ENCODE data around the gene RFESD.

The RFESD gene

DNA sequence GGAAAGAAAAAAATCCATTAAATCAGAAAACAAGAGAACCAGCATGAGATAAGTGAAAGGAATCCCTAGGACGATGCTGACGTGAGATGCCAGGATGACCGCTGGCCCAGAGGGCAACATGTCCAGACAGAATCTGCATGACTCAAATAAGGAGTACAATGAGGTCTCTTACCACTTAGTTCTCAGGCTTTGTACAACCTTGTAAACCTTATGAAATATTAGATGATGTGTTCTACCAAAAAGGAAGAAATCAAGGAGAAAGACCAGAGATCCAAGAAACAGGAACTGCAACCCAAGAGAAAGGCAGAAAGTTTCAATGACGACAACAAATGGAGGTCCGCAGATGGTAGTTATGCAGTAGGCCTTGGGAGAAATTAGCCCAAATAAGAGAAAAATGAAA lies 29.5 kb upstream of the RFESD start:
- WGBS, 2 experiments, result 78 to 81% methylated on average over 5 of the region's 5 CpGs
- Histone ChIP-seq H3K4me3 (ENCODE audit: insufficient read depth, low read depth, low read length) (no peak overlapping the region), H3K27ac (ENCODE audit: insufficient read depth, low read depth, low read length, poor library complexity, severe bottlenecking) (no peak overlapping the region), H3K9me3 (ENCODE audit: control insufficient read depth, low read length) (no peaks in the 10 kb centered on the region), H3K4me1 (ENCODE audit: control insufficient read depth, insufficient read depth, low read length) (no peaks in the 10 kb centered on the region), H3K36me3 (ENCODE audit: control insufficient read depth, insufficient read depth, low read length) (no peaks in the 10 kb centered on the region), H3K27me3 (ENCODE audit: control insufficient read depth, insufficient read depth, low read length, poor library complexity, severe bottlenecking) (peaks cover 51% of the 10 kb centered on the region)

DNA sequence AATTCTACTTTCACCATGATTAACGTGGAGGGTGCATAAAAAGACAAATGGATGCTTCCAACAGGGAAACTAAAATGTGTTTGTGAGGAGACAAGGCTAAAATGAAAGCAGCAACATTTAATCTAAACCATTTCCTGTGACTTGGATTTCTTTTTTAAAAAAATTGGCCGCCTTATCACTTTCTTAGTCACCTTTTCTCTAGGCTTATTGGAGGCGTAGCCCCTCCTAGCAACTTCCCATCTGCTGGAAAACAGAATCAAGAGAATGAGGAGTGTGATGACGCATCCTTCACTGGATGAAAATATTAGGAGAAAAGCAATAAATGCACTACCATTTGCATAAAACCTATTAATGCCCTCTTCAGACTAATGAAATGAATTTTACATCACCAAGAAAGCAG lies 27.5 kb upstream of the RFESD start:
- Histone ChIP-seq H3K4me3 (ENCODE audit: insufficient read depth, low read depth, low read length) (no peak overlapping the region), H3K27me3 (ENCODE audit: control insufficient read depth, insufficient read depth, low read length, poor library complexity, severe bottlenecking) (peaks cover 70% of the 10 kb centered on the region), H3K36me3 (ENCODE audit: control insufficient read depth, insufficient read depth, low read length) (no peaks in the 10 kb centered on the region), H3K27ac (ENCODE audit: insufficient read depth, low read depth, low read length, poor library complexity, severe bottlenecking) (no peak overlapping the region), H3K9me3 (ENCODE audit: control insufficient read depth, low read length) (no peaks in the 10 kb centered on the region), H3K4me1 (ENCODE audit: control insufficient read depth, insufficient read depth, low read length) (no peaks in the 10 kb centered on the region)
- 82 to 86% methylated on average over 4 of the region's 4 CpGs for WGBS, 2 experiments

DNA sequence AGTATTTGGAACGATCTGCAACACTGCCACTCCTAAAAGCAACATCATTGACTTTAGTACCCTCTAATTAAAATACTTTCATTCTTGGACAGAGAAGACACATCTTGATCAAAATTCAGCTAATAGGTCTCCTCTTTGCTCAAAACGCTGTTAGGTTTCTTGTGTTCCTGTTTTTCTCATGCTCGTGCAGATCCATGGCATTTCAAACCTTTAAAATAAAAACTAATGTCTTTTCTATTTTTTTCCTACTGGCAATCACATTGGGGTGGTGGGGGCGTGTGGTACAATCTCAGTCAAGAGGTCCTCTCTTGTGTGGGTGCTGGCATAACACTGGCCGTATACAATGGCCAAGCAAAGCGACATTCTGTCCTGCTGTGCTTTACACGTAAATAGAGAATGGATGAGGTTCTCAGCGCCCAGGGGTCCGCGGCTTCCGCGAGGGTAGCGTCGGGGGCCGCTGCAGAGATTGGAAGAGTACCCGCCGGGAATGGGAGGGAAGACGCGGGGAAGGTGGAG lies 27.0 kb upstream of the RFESD start:
- Histone ChIP-seq H3K27me3 (ENCODE audit: control insufficient read depth, insufficient read depth, low read length, poor library complexity, severe bottlenecking) (peaks cover 71% of the 10 kb centered on the region), H3K27ac (ENCODE audit: insufficient read depth, low read depth, low read length, poor library complexity, severe bottlenecking) (no peak overlapping the region), H3K36me3 (ENCODE audit: control insufficient read depth, insufficient read depth, low read length) (no peaks in the 10 kb centered on the region), H3K4me3 (ENCODE audit: insufficient read depth, low read depth, low read length) (no peak overlapping the region), H3K9me3 (ENCODE audit: control insufficient read depth, low read length) (no peaks in the 10 kb centered on the region), H3K4me1 (ENCODE audit: control insufficient read depth, insufficient read depth, low read length) (no peaks in the 10 kb centered on the region)
- WGBS, 2 experiments, result 9 to 12% methylated on average over 19 of the region's 19 CpGs

DNA sequence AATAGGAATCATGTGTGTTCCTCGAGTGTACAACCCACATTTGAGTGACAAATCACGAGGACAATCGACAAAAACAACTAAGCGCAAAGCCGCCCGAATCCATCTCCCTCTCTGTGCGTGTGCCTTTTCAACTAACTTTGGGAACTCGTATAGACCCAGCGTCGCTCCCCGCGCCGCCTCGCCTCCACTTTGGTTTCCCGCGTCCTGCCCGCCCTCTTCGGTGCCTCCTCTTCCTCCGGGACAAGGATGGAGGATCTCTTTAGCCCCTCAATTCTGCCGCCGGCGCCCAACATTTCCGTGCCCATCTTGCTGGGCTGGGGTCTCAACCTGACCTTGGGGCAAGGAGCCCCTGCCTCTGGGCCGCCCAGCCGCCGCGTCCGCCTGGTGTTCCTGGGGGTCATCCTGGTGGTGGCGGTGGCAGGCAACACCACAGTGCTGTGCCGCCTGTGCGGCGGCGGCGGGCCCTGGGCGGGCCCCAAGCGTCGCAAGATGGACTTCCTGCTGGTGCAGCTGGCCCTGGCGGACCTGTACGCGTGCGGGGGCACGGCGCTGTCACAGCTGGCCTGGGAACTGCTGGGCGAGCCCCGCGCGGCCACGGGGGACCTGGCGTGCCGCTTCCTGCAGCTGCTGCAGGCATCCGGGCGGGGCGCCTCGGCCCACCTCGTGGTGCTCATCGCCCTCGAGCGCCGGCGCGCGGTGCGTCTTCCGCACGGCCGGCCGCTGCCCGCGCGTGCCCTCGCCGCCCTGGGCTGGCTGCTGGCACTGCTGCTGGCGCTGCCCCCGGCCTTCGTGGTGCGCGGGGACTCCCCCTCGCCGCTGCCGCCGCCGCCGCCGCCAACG lies 26.3 kb upstream of the RFESD start, which contains the start of gene GPR150:
GPR150 (plus strand) TSS at position 58 of the 840 bp plus-strand sequence; CDS start at position 247, 189 bp downstream.
- H3K4me1 ChIP-seq (ENCODE audit: control insufficient read depth, insufficient read depth, low read length), result no peaks in the 10 kb centered on the region
- no peak within 1 kb of the TSS for H3K27ac ChIP-seq (ENCODE audit: insufficient read depth, low read depth, low read length, poor library complexity, severe bottlenecking)
- peak within 1 kb of the TSS; percentile 46 for H3K4me3 ChIP-seq (ENCODE audit: insufficient read depth, low read depth, low read length)
- no peaks in the 10 kb centered on the region for H3K9me3 ChIP-seq (ENCODE audit: control insufficient read depth, low read length)
- H3K36me3 ChIP-seq (ENCODE audit: control insufficient read depth, insufficient read depth, low read length), result no peaks in the 10 kb centered on the region
- peaks cover 71% of the 10 kb centered on the region for H3K27me3 ChIP-seq (ENCODE audit: control insufficient read depth, insufficient read depth, low read length, poor library complexity, severe bottlenecking)
- 1 to 2% methylated on average over 85 of the region's 85 CpGs for WGBS, 2 experiments

DNA sequence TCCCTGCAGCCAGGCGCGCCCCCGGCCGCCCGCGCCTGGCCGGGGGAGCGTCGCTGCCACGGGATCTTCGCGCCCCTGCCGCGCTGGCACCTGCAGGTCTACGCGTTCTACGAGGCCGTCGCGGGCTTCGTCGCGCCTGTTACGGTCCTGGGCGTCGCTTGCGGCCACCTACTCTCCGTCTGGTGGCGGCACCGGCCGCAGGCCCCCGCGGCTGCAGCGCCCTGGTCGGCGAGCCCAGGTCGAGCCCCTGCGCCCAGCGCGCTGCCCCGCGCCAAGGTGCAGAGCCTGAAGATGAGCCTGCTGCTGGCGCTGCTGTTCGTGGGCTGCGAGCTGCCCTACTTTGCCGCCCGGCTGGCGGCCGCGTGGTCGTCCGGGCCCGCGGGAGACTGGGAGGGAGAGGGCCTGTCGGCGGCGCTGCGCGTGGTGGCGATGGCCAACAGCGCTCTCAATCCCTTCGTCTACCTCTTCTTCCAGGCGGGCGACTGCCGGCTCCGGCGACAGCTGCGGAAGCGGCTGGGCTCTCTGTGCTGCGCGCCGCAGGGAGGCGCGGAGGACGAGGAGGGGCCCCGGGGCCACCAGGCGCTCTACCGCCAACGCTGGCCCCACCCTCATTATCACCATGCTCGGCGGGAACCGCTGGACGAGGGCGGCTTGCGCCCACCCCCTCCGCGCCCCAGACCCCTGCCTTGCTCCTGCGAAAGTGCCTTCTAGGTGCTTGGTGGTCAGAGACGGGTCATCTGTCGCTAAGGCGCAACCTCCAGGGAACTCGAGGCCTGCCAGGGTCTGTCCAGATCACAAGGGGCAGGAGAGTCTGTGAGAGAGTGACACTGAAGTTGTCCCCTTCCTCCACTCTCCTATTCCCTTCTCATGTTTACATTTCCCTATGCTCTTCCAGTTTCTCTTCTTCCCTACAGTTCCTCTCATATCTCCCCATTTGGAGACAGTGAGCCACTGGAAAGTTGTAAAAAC lies 25.4 kb upstream of the RFESD start:
- Histone ChIP-seq H3K36me3 (ENCODE audit: control insufficient read depth, insufficient read depth, low read length) (no peaks in the 10 kb centered on the region), H3K4me3 (ENCODE audit: insufficient read depth, low read depth, low read length) (peak overlapping the region; percentile 46), H3K27ac (ENCODE audit: insufficient read depth, low read depth, low read length, poor library complexity, severe bottlenecking) (no peak overlapping the region), H3K4me1 (ENCODE audit: control insufficient read depth, insufficient read depth, low read length) (no peaks in the 10 kb centered on the region), H3K9me3 (ENCODE audit: control insufficient read depth, low read length) (no peaks in the 10 kb centered on the region), H3K27me3 (ENCODE audit: control insufficient read depth, insufficient read depth, low read length, poor library complexity, severe bottlenecking) (peaks cover 71% of the 10 kb centered on the region)
- WGBS, 2 experiments, result 1% methylated on average over 92 of the region's 92 CpGs

DNA sequence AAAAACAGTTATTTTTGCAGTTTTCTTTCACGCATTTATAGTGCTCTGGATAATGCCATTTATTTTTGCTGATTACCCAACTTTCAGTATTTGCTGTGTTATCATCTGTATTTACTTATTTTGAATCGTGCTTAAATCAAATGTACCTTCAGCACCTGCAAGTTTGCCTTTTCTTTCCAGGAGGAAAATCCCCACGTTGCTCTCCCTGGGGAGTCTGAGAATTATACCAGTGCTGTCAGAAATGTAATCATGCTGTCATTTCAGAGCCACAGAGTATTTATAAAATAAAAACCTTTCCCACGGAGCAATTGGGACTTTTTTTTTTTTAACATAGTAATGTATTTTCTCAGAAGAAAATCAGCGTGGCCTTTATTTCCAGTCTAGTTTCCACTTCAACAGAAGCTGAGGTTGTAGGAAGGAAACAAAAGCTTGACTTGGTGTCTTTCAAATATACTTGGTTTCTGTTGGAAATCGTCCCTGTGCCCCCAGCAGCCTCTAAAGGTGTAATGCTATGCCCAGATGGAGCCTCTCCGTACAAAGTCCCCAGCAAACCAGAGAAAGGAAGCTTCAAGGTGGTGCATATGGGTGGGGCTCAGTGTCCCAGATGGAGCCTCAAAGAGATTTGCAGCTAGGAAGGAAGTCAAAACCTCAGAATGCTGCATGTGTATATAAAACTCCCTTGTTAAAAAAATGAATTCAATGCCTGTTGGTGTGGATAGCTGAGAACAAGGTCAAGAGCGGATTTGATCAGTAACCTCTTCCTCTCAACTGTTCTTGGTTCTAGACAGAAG lies 24.5 kb upstream of the RFESD start:
- no peak overlapping the region for H3K4me3 ChIP-seq (ENCODE audit: insufficient read depth, low read depth, low read length)
- WGBS, 2 experiments, result 67 to 78% methylated on average over 6 to 8 of the region's 8 CpGs

DNA sequence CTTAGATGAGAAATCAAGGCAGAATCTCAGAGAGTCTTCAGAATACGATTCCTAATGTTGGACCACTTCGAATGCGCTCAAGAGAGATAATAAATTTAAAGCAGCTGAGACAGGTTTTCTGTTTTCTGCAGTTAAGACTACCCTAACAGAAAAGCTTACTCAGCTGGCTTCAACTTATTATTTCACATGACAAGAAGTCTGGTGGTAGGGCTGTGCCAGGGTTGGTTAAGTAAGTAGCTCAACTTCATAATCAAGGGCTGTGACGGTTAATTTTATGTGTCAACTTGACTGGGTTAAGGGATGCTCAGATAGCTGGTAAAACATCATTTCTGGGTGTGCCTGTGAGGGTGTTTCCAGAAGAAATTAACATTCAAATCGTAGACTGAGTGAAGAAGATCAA lies 22.9 kb upstream of the RFESD start:
- Histone ChIP-seq H3K36me3 (ENCODE audit: control insufficient read depth, insufficient read depth, low read length) (no peaks in the 10 kb centered on the region), H3K27me3 (ENCODE audit: control insufficient read depth, insufficient read depth, low read length, poor library complexity, severe bottlenecking) (peaks cover 54% of the 10 kb centered on the region), H3K4me1 (ENCODE audit: control insufficient read depth, insufficient read depth, low read length) (no peaks in the 10 kb centered on the region), H3K4me3 (ENCODE audit: insufficient read depth, low read depth, low read length) (no peak overlapping the region), H3K27ac (ENCODE audit: insufficient read depth, low read depth, low read length, poor library complexity, severe bottlenecking) (no peak overlapping the region), H3K9me3 (ENCODE audit: control insufficient read depth, low read length) (no peaks in the 10 kb centered on the region)
- WGBS, 2 experiments, result 95 to 96% methylated on average over 5 of the region's 5 CpGs

More for the DNA sequence above, 24.5 kb upstream of the RFESD start:
- Histone ChIP-seq H3K27me3 (ENCODE audit: control insufficient read depth, insufficient read depth, low read length, poor library complexity, severe bottlenecking) (peaks cover 68% of the 10 kb centered on the region), H3K27ac (ENCODE audit: insufficient read depth, low read depth, low read length, poor library complexity, severe bottlenecking) (no peak overlapping the region), H3K36me3 (ENCODE audit: control insufficient read depth, insufficient read depth, low read length) (no peaks in the 10 kb centered on the region), H3K4me1 (ENCODE audit: control insufficient read depth, insufficient read depth, low read length) (no peaks in the 10 kb centered on the region), H3K9me3 (ENCODE audit: control insufficient read depth, low read length) (no peaks in the 10 kb centered on the region)

DNA sequence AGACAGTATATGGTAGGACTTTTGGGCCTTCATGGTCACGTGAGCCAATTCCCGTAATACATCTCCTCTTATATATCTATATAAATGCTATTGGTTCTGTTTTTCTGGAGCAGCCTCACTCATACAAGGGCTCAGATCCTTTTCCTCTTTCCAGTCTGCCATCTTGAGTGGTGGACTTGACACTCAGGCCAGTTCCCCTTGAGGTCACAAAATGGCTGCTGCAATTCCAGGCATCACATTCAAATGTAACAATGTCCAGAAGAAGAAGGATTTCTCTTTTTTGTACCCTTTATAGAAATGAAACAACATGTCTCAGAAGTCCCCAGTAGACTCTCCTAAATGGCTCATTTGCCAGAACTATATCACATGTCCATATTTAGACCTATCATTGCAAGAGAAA lies 22.2 kb upstream of the RFESD start:
- Histone ChIP-seq H3K9me3 (ENCODE audit: control insufficient read depth, low read length) (no peaks in the 10 kb centered on the region), H3K27ac (ENCODE audit: insufficient read depth, low read depth, low read length, poor library complexity, severe bottlenecking) (no peak overlapping the region), H3K4me3 (ENCODE audit: insufficient read depth, low read depth, low read length) (no peak overlapping the region), H3K36me3 (ENCODE audit: control insufficient read depth, insufficient read depth, low read length) (no peaks in the 10 kb centered on the region), H3K4me1 (ENCODE audit: control insufficient read depth, insufficient read depth, low read length) (no peaks in the 10 kb centered on the region), H3K27me3 (ENCODE audit: control insufficient read depth, insufficient read depth, low read length, poor library complexity, severe bottlenecking) (peaks cover 47% of the 10 kb centered on the region)
- WGBS, 2 experiments, result 100% methylated on average over 1 to 2 of the region's 2 CpGs

DNA sequence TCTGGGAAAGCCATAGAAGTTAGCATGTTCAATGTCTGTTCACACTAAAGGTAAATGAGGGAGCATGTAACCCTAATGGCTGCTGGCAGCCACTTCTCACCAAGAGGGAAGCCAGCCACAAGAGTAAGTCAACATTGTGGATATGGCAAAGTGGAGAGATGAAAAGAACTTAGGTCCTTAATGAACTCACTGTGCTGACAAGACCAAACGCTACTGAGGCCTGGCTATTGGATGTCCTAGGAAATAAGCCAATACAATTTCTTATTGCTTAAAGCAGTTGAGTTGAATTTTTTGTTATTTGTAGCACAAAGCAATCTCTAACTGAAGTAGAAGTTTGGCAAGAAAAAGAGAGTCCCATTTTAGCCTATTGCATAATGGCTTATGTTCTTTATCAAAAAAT lies 19.9 kb upstream of the RFESD start:
- 94 to 95% methylated on average over 1 of the region's 1 CpG for WGBS, 2 experiments
- Histone ChIP-seq H3K27ac (ENCODE audit: insufficient read depth, low read depth, low read length, poor library complexity, severe bottlenecking) (no peak overlapping the region), H3K4me1 (ENCODE audit: control insufficient read depth, insufficient read depth, low read length) (no peaks in the 10 kb centered on the region), H3K36me3 (ENCODE audit: control insufficient read depth, insufficient read depth, low read length) (no peaks in the 10 kb centered on the region), H3K27me3 (ENCODE audit: control insufficient read depth, insufficient read depth, low read length, poor library complexity, severe bottlenecking) (peaks cover 24% of the 10 kb centered on the region), H3K4me3 (ENCODE audit: insufficient read depth, low read depth, low read length) (no peak overlapping the region), H3K9me3 (ENCODE audit: control insufficient read depth, low read length) (no peaks in the 10 kb centered on the region)
